ENCODE results near the gene SORBS1.

GRCh38 chr10:95389982-95390381, 171.2 kb downstream of the SORBS1 start:
- TF ChIP-seq CTCF (IDR thresholded peaks at IDR 0.05) (no peak), POLR2A (IDR thresholded peaks at IDR 0.05) (no peak)
